Smooth muscle cell (in vitro differentiated cells): ENCODE measurements around the gene NUP214. TPM values are rescaled to one million over a fixed set of nuclear protein-coding genes. Genes with fewer than 3 reads are reported as not detected.
"Not testable (repeated sequence)": the region's sequence is repeated elsewhere in the genome, so short reads cannot be mapped to it uniquely, and the experiment has no call there.

Experiments
- DNase-seq: peaks from one replicate; lab custom pipeline; 2025; ENCODE audit not compliant: unreplicated experiment; lab: John Stamatoyannopoulos, UW
- H2AFZ ChIP-seq: fragments of 200-600 bp; sonication (generic); 2 replicates; pipeline ENCODE4 v1.6.0; 2016; ENCODE audit warnings: antibody characterized with exemption, low read depth, mild to moderate bottlenecking
- H3F3A ChIP-seq: fragments of 200-600 bp; sonication (generic); 2 replicates; pipeline ENCODE4 v1.6.0; 2017; ENCODE audit warnings: antibody characterized with exemption, low read depth
- H3K27ac ChIP-seq: fragments of 200-600 bp; sonication (generic); 2 replicates; pipeline ENCODE4 v1.5.1; 2016; ENCODE audit warnings: low read depth, mild to moderate bottlenecking
- H3K27me3 ChIP-seq: fragments of 200-600 bp; sonication (generic); 2 replicates; pipeline ENCODE4 v1.6.1; 2016; ENCODE audit warnings: low read depth, mild to moderate bottlenecking
- H3K36me3 ChIP-seq: fragments of 200-600 bp; sonication (generic); 2 replicates; pipeline ENCODE4 v1.5.1; 2016; ENCODE audit warnings: low read depth
- H3K4me1 ChIP-seq: fragments of 200-600 bp; sonication (generic); 2 replicates; pipeline ENCODE4 v1.5.1; 2016; ENCODE audit warnings: low read depth
- H3K4me2 ChIP-seq: fragments of 200-600 bp; sonication (generic); 2 replicates; pipeline ENCODE4 v1.6.0; 2016; ENCODE audit warnings: mild to moderate bottlenecking
- H3K4me3 ChIP-seq: fragments of 200-600 bp; sonication (generic); 2 replicates; pipeline ENCODE4 v1.5.1; 2016; ENCODE audit warnings: mild to moderate bottlenecking
- H3K79me2 ChIP-seq: fragments of 200-600 bp; sonication (generic); 2 replicates; pipeline ENCODE4 v1.6.0; 2016; ENCODE audit warnings: low read depth, mild to moderate bottlenecking
- H3K9ac ChIP-seq: fragments of 200-600 bp; sonication (generic); 2 replicates; pipeline ENCODE4 v1.6.0; 2016; ENCODE audit warnings: low read depth
- H3K9me3 ChIP-seq: fragments of 200-600 bp; sonication (generic); replicated peaks from 2 replicates; pipeline ENCODE4 v1.5.1; 2016; ENCODE audit warnings: low read depth
- H4K20me1 ChIP-seq: fragments of 200-600 bp; sonication (generic); 2 replicates; pipeline ENCODE4 v1.6.0; 2016; ENCODE audit warnings: low read depth
- WGBS: methylation state at CpG from one replicate; pipeline ENCODE4 v1.1.7; 2016; ENCODE audit warnings: low lambda C conversion rate; 5-methylcytosine and 5-hydroxymethylcytosine counted together
- polyA plus RNA-seq: library from polyadenylated mRNA; unstranded; fragments of >200 nt; fragmentation: Nextera tagmentation; extraction: Ambion mirVana; gene quantifications from 2 replicates; pipeline ENCODE4 v1.2.1, GENCODE V29; 2016
- total RNA-seq: library from RNA; depleted of rRNA; stranded (reverse); fragments of >200 nt; gene quantifications from 2 replicates; pipeline ENCODE4 v1.2.3, GENCODE V29; 2014
- TF ChIP-seq, protein P1 (sequence below): fragments of 200-600 bp; sonication (generic); IDR thresholded peaks from 2 replicates; pipeline ENCODE4 v1.5.1; 2017; ENCODE audit warnings: borderline replicate concordance, mild to moderate bottlenecking, antibody characterized with exemption; ENCODE audit not compliant: insufficient read depth, poor library complexity, severe bottlenecking

NUP214 gene
- total and polyA plus RNA-seq, 2 experiments from 2014 or later = 13.9 to 44.7 TPM

- 91% methylated on average over 11 of the region's 11 CpGs for WGBS
- Histone ChIP-seq H3K79me2 (no peaks in the 10 kb centered on the region), H3K9ac (no peak overlapping the region), H3K36me3 (no peaks in the 10 kb centered on the region), H3F3A (no peaks in the 10 kb centered on the region), H3K4me2 (no peak overlapping the region), H3K9me3 (no peaks in the 10 kb centered on the region), H4K20me1 (peaks cover 5% of the 10 kb centered on the region), H3K4me1 (no peaks in the 10 kb centered on the region), H3K4me3 (no peak overlapping the region), H2AFZ (no peak overlapping the region), H3K27ac (no peak overlapping the region), H3K27me3 (no peaks in the 10 kb centered on the region)
- TF ChIP-seq, protein P1, sequence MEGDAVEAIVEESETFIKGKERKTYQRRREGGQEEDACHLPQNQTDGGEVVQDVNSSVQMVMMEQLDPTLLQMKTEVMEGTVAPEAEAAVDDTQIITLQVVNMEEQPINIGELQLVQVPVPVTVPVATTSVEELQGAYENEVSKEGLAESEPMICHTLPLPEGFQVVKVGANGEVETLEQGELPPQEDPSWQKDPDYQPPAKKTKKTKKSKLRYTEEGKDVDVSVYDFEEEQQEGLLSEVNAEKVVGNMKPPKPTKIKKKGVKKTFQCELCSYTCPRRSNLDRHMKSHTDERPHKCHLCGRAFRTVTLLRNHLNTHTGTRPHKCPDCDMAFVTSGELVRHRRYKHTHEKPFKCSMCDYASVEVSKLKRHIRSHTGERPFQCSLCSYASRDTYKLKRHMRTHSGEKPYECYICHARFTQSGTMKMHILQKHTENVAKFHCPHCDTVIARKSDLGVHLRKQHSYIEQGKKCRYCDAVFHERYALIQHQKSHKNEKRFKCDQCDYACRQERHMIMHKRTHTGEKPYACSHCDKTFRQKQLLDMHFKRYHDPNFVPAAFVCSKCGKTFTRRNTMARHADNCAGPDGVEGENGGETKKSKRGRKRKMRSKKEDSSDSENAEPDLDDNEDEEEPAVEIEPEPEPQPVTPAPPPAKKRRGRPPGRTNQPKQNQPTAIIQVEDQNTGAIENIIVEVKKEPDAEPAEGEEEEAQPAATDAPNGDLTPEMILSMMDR = no peak
- DNase-seq = no peak
These were observed 138.8 kb downstream of the NUP214 start for GRCh38 chr9:131264231-131264630.

GRCh38 chr9:131266266-131267229 is 141.2 kb downstream of the NUP214 start:
- 92% methylated on average over 26 of the region's 26 CpGs for WGBS
- Histone ChIP-seq H3F3A (no peaks in the 10 kb centered on the region), H2AFZ (no peak overlapping the region)

DNA sequence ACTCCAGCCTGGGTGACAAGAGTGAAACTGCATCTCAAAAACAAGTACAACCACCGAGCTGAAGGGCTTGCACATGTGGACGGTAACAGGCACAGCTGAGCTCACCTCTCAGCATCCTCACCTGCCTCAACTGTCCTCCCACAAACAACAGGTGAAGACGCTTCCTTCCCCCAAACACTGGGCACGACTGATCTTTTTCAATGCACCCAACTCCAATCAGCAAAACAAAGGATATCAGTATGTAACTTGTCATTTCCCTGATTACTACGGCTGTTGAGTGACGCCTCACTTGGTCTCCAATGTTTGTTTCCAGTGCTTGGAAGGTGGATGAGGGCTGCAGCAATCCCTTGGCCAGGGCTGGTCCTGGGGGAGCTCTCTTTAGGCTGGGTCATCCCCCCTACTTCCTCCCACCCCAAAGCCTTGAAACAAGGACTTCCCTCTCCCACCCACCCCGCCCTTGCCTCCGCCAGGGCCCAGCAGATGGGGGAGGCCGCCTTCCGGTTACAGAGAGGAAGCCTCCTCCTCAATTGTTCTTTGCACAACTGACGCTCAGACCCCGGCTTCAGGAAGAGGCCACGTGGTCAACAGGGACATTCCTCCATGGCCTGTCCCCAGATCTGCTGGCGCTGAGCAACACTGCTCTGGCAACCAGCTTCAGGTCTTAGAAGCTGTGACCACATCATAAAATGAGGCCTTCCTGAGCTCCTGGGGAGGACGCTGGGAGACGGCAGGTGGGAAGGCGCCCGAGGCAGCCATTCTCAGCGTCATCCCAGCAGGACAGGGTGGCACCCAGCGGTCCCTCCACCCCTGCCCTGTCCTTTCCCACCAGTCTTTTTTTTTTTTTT is 145.0 kb downstream of the NUP214 start:
- H3K79me2 ChIP-seq = peaks cover 13% of the 10 kb centered on the region
- no peak overlapping the region for H3K27ac ChIP-seq
- no peaks in the 10 kb centered on the region for H3K27me3 ChIP-seq
- peaks cover 10% of the 10 kb centered on the region for H4K20me1 ChIP-seq
- no peak overlapping the region for H3K4me2 ChIP-seq
- no peaks in the 10 kb centered on the region for H3K36me3 ChIP-seq
- H2AFZ ChIP-seq = no peak overlapping the region
- no peaks in the 10 kb centered on the region for H3K9me3 ChIP-seq
- H3F3A ChIP-seq = no peaks in the 10 kb centered on the region
- H3K9ac ChIP-seq = no peak overlapping the region
- H3K4me3 ChIP-seq = no peak overlapping the region
- DNase-seq = no peak
- TF ChIP-seq, protein P1 = no peak
- WGBS = 72% methylated on average over 20 of the region's 20 CpGs
- peaks cover 13% of the 10 kb centered on the region for H3K4me1 ChIP-seq

More at GRCh38 chr9:131266266-131267229, 141.2 kb downstream of the NUP214 start:
- Histone ChIP-seq H3K36me3 (no peaks in the 10 kb centered on the region), H3K27me3 (no peaks in the 10 kb centered on the region), H3K9ac (no peak overlapping the region), H3K79me2 (no peaks in the 10 kb centered on the region), H4K20me1 (peaks cover 7% of the 10 kb centered on the region), H3K4me1 (no peaks in the 10 kb centered on the region), H3K27ac (no peak overlapping the region), H3K4me3 (no peak overlapping the region), H3K4me2 (no peak overlapping the region), H3K9me3 (no peaks in the 10 kb centered on the region)
- TF ChIP-seq, protein P1 = no peak
- DNase-seq = no peak

DNA sequence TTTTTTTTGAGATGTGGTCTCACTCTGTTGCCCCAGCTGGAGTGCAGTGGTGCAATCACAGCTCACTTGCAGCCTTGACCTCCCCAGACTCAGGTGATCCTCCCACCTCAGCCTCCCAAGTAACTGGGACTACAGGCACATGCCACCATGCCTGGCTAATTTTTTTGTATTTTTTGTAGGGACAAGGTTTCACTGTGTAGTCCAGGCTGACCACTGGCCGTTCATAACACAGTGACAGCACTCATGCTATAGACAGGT is 145.6 kb downstream of the NUP214 start:
- DNase-seq, H3K9me3 ChIP-seq, H2AFZ ChIP-seq, H3K27me3 ChIP-seq, H4K20me1 ChIP-seq, H3K4me3 ChIP-seq, H3K9ac ChIP-seq, H3K36me3 ChIP-seq, H3K4me2 ChIP-seq, H3K27ac ChIP-seq, H3F3A ChIP-seq: not testable (repeated sequence)
- WGBS = 100% methylated on average over 1 of the region's 1 CpG
- Histone ChIP-seq H3K4me1 (peaks cover 13% of the 10 kb centered on the region), H3K79me2 (peaks cover 13% of the 10 kb centered on the region)
